Activated T-cell treated with anti-CD3 and anti-CD28 coated beads for 48 hours (primary cell): ENCODE data around the gene TRIM63.

Experiments
- DNase-seq: peaks from one replicate; pipeline ENCODE4 v3.0.0-alpha.2; 2020; ENCODE audit warnings: low read depth

TRIM63 gene

GRCh38 chr1:26055041-26055440 lies 12.4 kb downstream of the TRIM63 start:
- DNase-seq = no peak

- no peak for DNase-seq
Observed at GRCh38 chr1:26053718-26054560, 13.5 kb downstream of the TRIM63 start.

- DNase-seq = no peak
Observed at GRCh38 chr1:26050248-26050640, 17.2 kb downstream of the TRIM63 start.

GRCh38 chr1:26049531-26050247 lies 17.7 kb downstream of the TRIM63 start:
- no peak for DNase-seq

GRCh38 chr1:26047278-26047874 lies 20.1 kb downstream of the TRIM63 start:
- no peak for DNase-seq

GRCh38 chr1:26046246-26047095 lies 21.0 kb downstream of the TRIM63 start:
- DNase-seq = no peak

- DNase-seq = no peak
Observed at GRCh38 chr1:26045722-26046245, 21.6 kb downstream of the TRIM63 start, which contains the start of gene SLC30A2. Gene SLC30A2, minus strand, starts transcription at chr1:26046118. Its CDS starts 222 bp downstream, at chr1:26045896.

- no peak for DNase-seq
Observed at GRCh38 chr1:26044971-26045721, 22.3 kb downstream of the TRIM63 start.

GRCh38 chr1:26044414-26044813 lies 23.0 kb downstream of the TRIM63 start:
- DNase-seq = no peak

- DNase-seq = no peak
Observed at GRCh38 chr1:26043765-26044164, 23.7 kb downstream of the TRIM63 start.

- no peak for DNase-seq
Observed at GRCh38 chr1:26041978-26042377, 25.5 kb downstream of the TRIM63 start.

- no peak for DNase-seq
Observed at GRCh38 chr1:26041401-26041800, 26.0 kb downstream of the TRIM63 start.

GRCh38 chr1:26038904-26039303 lies 28.5 kb downstream of the TRIM63 start:
- DNase-seq = no peak

GRCh38 chr1:26038477-26038876 lies 29.0 kb downstream of the TRIM63 start:
- DNase-seq = no peak

- DNase-seq = no peak
Observed at GRCh38 chr1:26037904-26038303, 29.5 kb downstream of the TRIM63 start.

- DNase-seq = no peak
Observed at GRCh38 chr1:26036756-26037281, 30.6 kb downstream of the TRIM63 start.

- DNase-seq = peak; percentile 73
Observed at GRCh38 chr1:26035959-26036755, 31.3 kb downstream of the TRIM63 start.

- peak; percentile 89 for DNase-seq
Observed at GRCh38 chr1:26035203-26035958, 32.0 kb downstream of the TRIM63 start.
